GM12878 (cell line): Measurements from ENCODE around the gene DNAJC5. TPM values are rescaled to one million over a fixed set of nuclear protein-coding genes. Genes with fewer than 3 reads are reported as not detected.

Experiments used
- ATAC-seq: fragments of 200-7000 bp; cut with Tn5 transposase; 3 replicates; pipeline ENCODE4 v1.9.1; 2020; ENCODE audit warnings: mild to moderate bottlenecking, moderate library complexity
- BruUV-seq: library from RNA; stranded (reverse); fragments of 400-500 nt; replicated peaks from 2 replicates; lab custom pipeline; 2021; lab: Mats Ljungman, UMichigan
- CTCF ChIA-PET: fragments of 300-600 bp; sonication (Branson Sonifier 250); formaldehyde crosslinking; extraction: SDS; loops from one replicate; lab custom pipeline; 2021; ENCODE audit warnings: inconsistent platforms; lab: Yijun Ruan, JAX
- POLR2A ChIA-PET: fragments of 350-600 bp; formaldehyde crosslinking; extraction: SDS; loops from one replicate; lab custom pipeline; 2021; ENCODE audit warnings: inconsistent platforms; lab: Charles Lee
- RAD21 ChIA-PET: fragments of 300-600 bp; sonication (Branson Sonifier 250); formaldehyde crosslinking; loops from one replicate; lab custom pipeline; 2023; ENCODE audit warnings: antibody characterized with exemption; ENCODE audit not compliant: unreplicated experiment; lab: Charles Lee
- SMC1A ChIA-PET: fragments of 300-600 bp; sonication (Branson Sonifier 250); formaldehyde crosslinking; loops from one replicate; lab custom pipeline; 2023; ENCODE audit not compliant: unreplicated experiment, uncharacterized antibody; lab: Charles Lee
- DNase-seq: peaks from one replicate; pipeline ENCODE4 v3.0.0-alpha.2; 2011; ENCODE audit warnings: low read depth, low spot score
- FAIRE-seq: peaks from 3 replicates; lab custom pipeline; 2011; peaks lifted over from hg19 to GRCh38; lab: Jason Lieb, UNC
- H2AFZ ChIP-seq: 2 replicates; pipeline ENCODE4 v1.6.0; 2011; ENCODE audit warnings: low read depth, low read length, control low read depth; ENCODE audit not compliant: control insufficient read depth
- H3K27ac ChIP-seq: 2 replicates; pipeline ENCODE4 v1.5.1; 2011; ENCODE audit warnings: control low read depth; ENCODE audit not compliant: control insufficient read depth, insufficient read depth
- H3K27me3 ChIP-seq, 2 experiments: replicated peaks in 1 of 2; 2 replicates each; pipeline versions ENCODE4 v1.6.0 to v1.6.1; 2011; ENCODE audit warnings: low read length in 1 of 2; ENCODE audit not compliant: control insufficient read depth in 2 of 2, insufficient read depth in 2 of 2
- H3K36me3 ChIP-seq, 2 experiments: 2 replicates each; pipeline ENCODE4 v1.5.1; 2011; ENCODE audit warnings: low read length in 1 of 2; ENCODE audit not compliant: control insufficient read depth in 2 of 2, insufficient read depth in 2 of 2
- H3K4me1 ChIP-seq: 2 replicates; pipeline ENCODE4 v1.6.1; 2011; ENCODE audit warnings: mild to moderate bottlenecking, low read length, moderate library complexity, mixed read lengths; ENCODE audit not compliant: control insufficient read depth, insufficient read depth
- H3K4me2 ChIP-seq: 2 replicates; pipeline ENCODE4 v1.6.0; 2011; ENCODE audit warnings: control low read depth; ENCODE audit not compliant: control insufficient read depth, insufficient read depth
- H3K4me3 ChIP-seq: fragments of 200-600 bp; sonication (generic); 2 replicates; pipeline ENCODE4 v1.5.1; 2016
- H3K79me2 ChIP-seq: 2 replicates; pipeline ENCODE4 v1.6.0; 2011; ENCODE audit warnings: low read length; ENCODE audit not compliant: control insufficient read depth, insufficient read depth
- H3K9ac ChIP-seq: 2 replicates; pipeline ENCODE4 v1.8.0; 2011; ENCODE audit warnings: low read length, control low read depth, mixed read lengths; ENCODE audit not compliant: control insufficient read depth, insufficient read depth
- H3K9me3 ChIP-seq: replicated peaks from 3 replicates; pipeline ENCODE4 v1.5.1; 2011; ENCODE audit warnings: mild to moderate bottlenecking, low read length; ENCODE audit not compliant: control insufficient read depth, insufficient read depth
- H4K20me1 ChIP-seq: 2 replicates; pipeline ENCODE4 v1.6.0; 2011; ENCODE audit not compliant: control insufficient read depth, insufficient read depth
- ASH2L ChIP-seq: fragments of 300-600, 200-600 bp; sonication (generic); IDR thresholded peaks from 2 replicates; pipeline ENCODE4 v1.6.1; 2017; ENCODE audit warnings: low read depth, mild to moderate bottlenecking, borderline replicate concordance
- BRCA1 ChIP-seq: IDR thresholded peaks from 2 replicates; pipeline ENCODE4 v1.6.1; 2011; ENCODE audit warnings: low read depth, low read length, improper control_type of control experiment
- CBFB ChIP-seq: IDR thresholded peaks from 2 replicates; pipeline ENCODE4 v1.6.1; 2016; ENCODE audit warnings: antibody characterized with exemption, low read depth
- CHD1 ChIP-seq: IDR thresholded peaks from 2 replicates; pipeline ENCODE4 v1.6.1; 2012; ENCODE audit warnings: low read depth, low read length, improper control_type of control experiment
- CTCF ChIP-seq, 3 experiments: IDR thresholded peaks in 2 of 3; conservative IDR thresholded peaks in 1 of 3; 2 replicates each; pipeline ENCODE4 v1.5.1; 2011; ENCODE audit warnings: low read depth in 3 of 3, low read length in 3 of 3, mild to moderate bottlenecking in 3 of 3, control low read depth in 2 of 3, moderate library complexity in 2 of 3, inconsistent platforms in 1 of 3, mixed read lengths in 1 of 3; ENCODE audit not compliant: control insufficient read depth in 2 of 3, insufficient read depth in 1 of 3; ENCODE audit errors: extremely low read depth in 1 of 3
- LARP7 ChIP-seq: fragments of 450-650 bp; IDR thresholded peaks from 2 replicates; pipeline ENCODE4 v1.6.1; 2017; ENCODE audit warnings: mild to moderate bottlenecking
- MTA3 ChIP-seq: IDR thresholded peaks from 2 replicates; pipeline ENCODE4 v1.6.1; 2012; ENCODE audit warnings: low read length, inconsistent platforms, borderline replicate concordance
- MYC ChIP-seq: IDR thresholded peaks from 2 replicates; pipeline ENCODE4 v1.6.1; 2011; ENCODE audit warnings: mild to moderate bottlenecking, low read length, moderate library complexity, inconsistent platforms; ENCODE audit not compliant: insufficient read depth, insufficient replicate concordance, insufficient read length, severe bottlenecking
- NBN ChIP-seq: fragments of 450-650 bp; IDR thresholded peaks from 2 replicates; pipeline ENCODE4 v1.6.1; 2016
- PML ChIP-seq: IDR thresholded peaks from 2 replicates; pipeline ENCODE4 v1.6.1; 2012; ENCODE audit warnings: low read length, inconsistent platforms
- SMAD1 ChIP-seq: fragments of 450-650 bp; IDR thresholded peaks from 2 replicates; pipeline ENCODE4 v1.6.1; 2018; ENCODE audit warnings: mild to moderate bottlenecking, low read depth; ENCODE audit not compliant: partially characterized antibody
- SREBF1 ChIP-seq: IDR thresholded peaks from 2 replicates; pipeline ENCODE4 v1.6.1; 2012; ENCODE audit warnings: mild to moderate bottlenecking, low read length
- TBL1XR1 ChIP-seq: IDR thresholded peaks from 2 replicates; pipeline ENCODE4 v1.6.1; 2012; ENCODE audit warnings: low read depth, low read length, improper control_type of control experiment
- TCF12 ChIP-seq: IDR thresholded peaks from 2 replicates; pipeline ENCODE4 v1.6.1; 2011; ENCODE audit warnings: low read depth, mild to moderate bottlenecking, low read length
- ZBED1 ChIP-seq: IDR thresholded peaks from 2 replicates; pipeline ENCODE4 v1.6.1; 2016; ENCODE audit warnings: borderline replicate concordance
- ZNF207 ChIP-seq: fragments of 450-650 bp; IDR thresholded peaks from 2 replicates; pipeline ENCODE4 v1.6.1; 2014; ENCODE audit warnings: antibody characterized with exemption, mild to moderate bottlenecking, borderline replicate concordance
- ZNF217 ChIP-seq: fragments of 450-650 bp; IDR thresholded peaks from 2 replicates; pipeline ENCODE4 v1.6.1; 2017; ENCODE audit warnings: antibody characterized with exemption, mild to moderate bottlenecking
- WGBS: methylation state at CpG from one replicate; pipeline ENCODE4 v1.1.6; 2016; ENCODE audit warnings: low lambda C conversion rate; ENCODE audit not compliant: insufficient replicate concordance, insufficient coverage; ENCODE audit errors: missing lambda C conversion rate; 5-methylcytosine and 5-hydroxymethylcytosine counted together
- in situ Hi-C: fragments of 300-500 bp; cut with MboI; formaldehyde crosslinking; loops from 9 replicates; pipeline ENCODE4 v1.14.3; 2018; ENCODE audit warnings: mixed read lengths
- intact Hi-C: fragments of 100-400 bp; cut with micrococcal nuclease; formaldehyde crosslinking; loops from one replicate; pipeline ENCODE4 v1.14.2; 2022; ENCODE audit not compliant: unreplicated experiment
- polyA plus RNA-seq, 11 experiments: library from polyadenylated mRNA; depleted of rRNA in 4 of 11; unstranded in 6 of 11; stranded (reverse) in 5 of 11; fragments of >200 nt; fragmentation: Nextera tagmentation in 4 of 11; fragmentation: Illumina TruSeq in 1 of 11; extraction: Ambion mirVana in 4 of 11; extraction: Trizol in 1 of 11; gene quantifications; 1 replicate in 1 of 11; 2 replicates in 10 of 11; pipeline versions ENCODE4 v1.2.1 to v1.2.3, GENCODE V29; 2011 to 2016; ENCODE audit warnings: inconsistent platforms in 2 of 11, missing spikeins in 2 of 11, low read depth in 1 of 11
- total RNA-seq, 4 experiments: library from RNA; depleted of rRNA in 3 of 4; stranded (reverse); fragments of >200 nt in 3 of 4; fragmentation: Illumina TruSeq in 1 of 4; extraction: Trizol in 1 of 4; gene quantifications; 2 replicates each; pipeline versions ENCODE4 v1.2.1 to v1.2.3, GENCODE V29; 2013 to 2021

The DNAJC5 gene
- total and polyA plus RNA-seq, 10 of the 15 experiments (the other 5 are each of a cell fraction or from before 2014, with no cell fraction given) = 0.69 to 36.8 (median 17.0) TPM

GRCh38 chr20:63886921-63887320, 8.0 kb upstream of the DNAJC5 start:
- H3K27me3 ChIP-seq = no peaks in the 10 kb centered on the region
- ChIA-PET RAD21 (interaction anchor here (0.7 kb wide), 1 partner anchor 179 kb away, joined by 3 read pairs; the partner anchor contains the start of genes ARFRP1 and ZGPAT), POLR2A (no interaction called here), SMC1A (no interaction called here), CTCF (interaction anchor here (0.6 kb wide), 2 partner anchors 28 to 41 kb away, joined by 3 read pairs; no protein-coding TSS in a partner anchor)
- ATAC-seq = no peak
- no peak overlapping the region for H3K27ac ChIP-seq
- TF ChIP-seq ZNF217 = no peak
- TF ChIP-seq SMAD1 = no peak
- no peak for TF ChIP-seq MTA3
- no peak for TF ChIP-seq PML
- no peak for TF ChIP-seq SREBF1
- no peak for TF ChIP-seq BRCA1
- no peak for TF ChIP-seq ZNF207
- TF ChIP-seq ZBED1 = no peak
- no peak for TF ChIP-seq LARP7
- TF ChIP-seq ASH2L = no peak
- TF ChIP-seq CBFB = no peak
- no peak for TF ChIP-seq CHD1
- no peak for TF ChIP-seq TBL1XR1
- no peak for TF ChIP-seq CTCF (IDR thresholded peaks at IDR 0.05 in 2 of 3, conservative IDR thresholded peaks at IDR 0.05 in 1 of 3; ENCODE audit: control insufficient read depth in 2 of 3, extremely low read depth in 1 of 3, insufficient read depth in 1 of 3, low read depth in 3 of 3, low read length in 3 of 3)
- no peak for TF ChIP-seq TCF12
- no peak for TF ChIP-seq MYC
- TF ChIP-seq NBN = no peak
- no peak for FAIRE-seq
- intact Hi-C loops = no loop called here
- no peak overlapping the region for H3K9ac ChIP-seq
- in situ Hi-C loops = no loop called here
- no peak overlapping the region for H3K4me2 ChIP-seq
- H3K9me3 ChIP-seq = no peaks in the 10 kb centered on the region
- no peak overlapping the region for H2AFZ ChIP-seq
- peaks cover 15 to 38% of the 10 kb centered on the region in 2 experiments for H3K36me3 ChIP-seq
- 0 out of 2 replicates have a peak, but pooled peaks cover 3% of the 10 kb centered on the region for H3K4me1 ChIP-seq
- H4K20me1 ChIP-seq = no peaks in the 10 kb centered on the region
- no peaks in the 10 kb centered on the region for H3K79me2 ChIP-seq
- no peak overlapping the region for H3K4me3 ChIP-seq
- WGBS = 94% methylated on average over 11 of the region's 11 CpGs
- no TSS peak for BruUV-seq
- DNase-seq = no peak
